ENCODE measurements around the gene PUS7. TPM values are rescaled to one million over a fixed set of nuclear protein-coding genes. Genes with fewer than 3 reads are reported as not detected.
"Not testable (repeated sequence)": the region's sequence is repeated elsewhere in the genome, so short reads cannot be mapped to it uniquely, and the experiment has no call there.

Gene PUS7
- total RNA-seq, 1 experiment from 2014 or later: 21.0 TPM

DNA sequence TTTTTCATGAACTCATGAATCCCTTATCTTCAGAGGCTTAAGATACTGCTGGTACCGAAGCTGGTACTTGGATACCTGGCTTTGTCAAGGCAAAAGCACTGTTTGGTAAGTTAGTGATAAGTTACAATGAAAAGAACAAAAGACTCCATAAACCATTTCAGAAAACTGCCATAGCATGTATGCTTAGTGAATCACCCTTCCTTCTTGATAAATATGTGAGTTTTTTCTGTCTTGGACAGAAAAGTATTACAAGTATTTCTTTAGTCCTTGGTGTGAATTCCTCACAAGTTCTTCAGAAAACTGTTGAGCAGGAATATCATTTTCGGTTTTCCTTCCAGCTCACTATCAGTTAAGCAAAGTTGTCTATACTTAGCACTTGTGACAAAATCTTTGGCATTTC, 25.6 kb downstream of the PUS7 start:
- DNase-seq (ENCODE audit: low read depth): no peak

DNA sequence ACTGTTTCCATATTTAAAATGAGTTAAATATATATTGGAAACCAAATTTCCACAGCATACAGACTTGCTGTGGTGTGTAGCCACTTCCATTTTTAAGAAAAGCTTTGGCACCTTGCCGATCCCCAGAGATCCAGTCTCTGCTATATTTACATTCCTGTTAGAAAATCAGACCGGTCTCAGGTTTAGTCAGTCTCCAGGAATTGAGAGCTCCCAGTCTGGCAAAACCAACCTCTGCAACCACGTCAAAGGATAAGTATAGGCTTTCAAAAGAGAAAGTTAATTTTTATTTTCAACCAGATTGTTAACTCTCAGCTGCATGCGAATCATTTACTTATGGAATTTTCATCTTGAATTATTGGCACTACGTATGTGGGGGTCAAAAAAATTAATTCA, 28.2 kb downstream of the PUS7 start:
- no peak for DNase-seq (ENCODE audit: low read depth)

- DNase-seq (ENCODE audit: low read depth): no peak
Measured at GRCh38 chr7:105493196-105493922, 28.7 kb downstream of the PUS7 start.

DNA sequence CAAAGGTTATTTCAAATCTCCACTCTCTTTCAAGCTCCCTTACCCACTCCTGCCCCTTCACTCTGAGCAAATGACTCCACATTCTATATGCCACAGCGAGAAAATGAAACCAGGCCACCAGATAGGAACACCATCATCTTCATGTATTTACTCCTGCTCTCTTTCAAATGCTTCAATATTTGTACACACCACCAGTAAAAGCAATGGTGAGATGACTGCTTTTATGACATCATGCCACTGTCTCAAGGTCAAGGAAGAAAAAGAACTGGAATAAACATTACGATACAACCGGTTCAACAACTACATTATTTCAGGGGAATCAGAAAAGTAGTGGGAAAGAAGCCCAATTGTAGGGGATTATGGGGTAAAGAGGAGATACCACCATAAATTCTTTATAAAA, 32.7 kb downstream of the PUS7 start:
- no peak for DNase-seq (ENCODE audit: low read depth)

DNA sequence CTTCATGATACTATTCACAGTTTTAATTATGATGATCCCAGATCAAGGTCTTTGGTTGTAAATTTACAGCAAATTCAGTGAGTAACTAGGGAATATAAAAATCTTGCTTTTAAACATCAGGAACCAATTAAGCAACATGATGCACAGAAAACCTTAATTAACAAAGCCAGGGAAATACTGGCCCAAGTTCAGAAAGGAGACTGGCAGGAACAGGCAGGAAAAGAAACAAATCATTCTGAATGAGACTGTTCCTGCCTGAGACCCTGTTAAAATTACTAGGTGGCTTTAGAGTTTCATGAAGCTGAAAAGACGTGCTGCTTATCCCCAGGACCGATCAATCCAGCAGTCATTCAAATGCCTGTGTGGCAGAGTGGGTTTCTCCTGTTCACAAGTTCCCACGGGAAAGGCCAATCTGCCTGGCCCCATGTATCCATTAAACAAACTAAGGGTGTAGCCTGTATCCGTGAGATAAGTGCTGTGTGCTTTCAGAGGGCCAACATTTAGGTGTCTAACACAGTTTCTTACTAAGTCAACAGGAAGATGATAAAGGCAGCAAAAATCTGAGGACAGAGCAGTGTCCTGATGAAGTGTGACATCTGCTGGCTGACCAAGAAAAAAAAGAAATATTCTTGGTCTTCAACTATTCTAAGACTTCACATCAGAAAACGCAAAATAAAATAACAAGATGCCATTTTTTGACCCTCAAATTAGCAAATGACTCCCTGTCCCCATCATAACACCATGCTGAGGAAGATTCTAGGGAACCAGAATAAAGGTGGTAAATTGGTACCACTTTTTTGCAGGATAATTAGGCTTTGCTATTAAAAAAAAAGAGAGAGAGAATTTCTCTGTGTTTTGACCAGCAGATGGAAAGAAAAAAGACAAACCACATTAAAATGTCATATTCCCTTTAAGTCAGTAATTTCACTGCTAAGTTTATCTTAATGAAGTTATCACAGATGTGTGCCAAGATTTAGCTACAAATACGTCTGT, 34.2 kb downstream of the PUS7 start:
- DNase-seq (ENCODE audit: low read depth): peak; percentile 49

DNA sequence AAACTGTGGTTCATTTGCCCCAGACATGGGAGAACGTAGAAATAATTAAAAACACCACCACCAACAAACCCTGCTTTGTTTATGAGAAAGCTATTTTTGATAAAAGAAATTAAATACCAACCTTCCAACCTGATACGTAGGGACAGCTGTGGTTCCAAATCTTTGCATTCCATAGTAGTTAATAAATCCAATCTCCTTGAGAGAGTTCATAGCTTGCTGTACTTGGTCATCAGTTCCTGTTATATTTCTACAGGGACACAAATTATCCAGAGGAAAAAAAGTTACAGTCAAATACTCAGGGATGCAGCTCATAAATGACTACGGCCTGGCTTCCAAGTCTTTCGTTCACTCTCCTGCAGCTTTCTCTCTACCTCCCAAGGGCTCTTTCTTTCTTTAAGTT, 41.1 kb downstream of the PUS7 start:
- no peak for DNase-seq (ENCODE audit: low read depth)

DNA sequence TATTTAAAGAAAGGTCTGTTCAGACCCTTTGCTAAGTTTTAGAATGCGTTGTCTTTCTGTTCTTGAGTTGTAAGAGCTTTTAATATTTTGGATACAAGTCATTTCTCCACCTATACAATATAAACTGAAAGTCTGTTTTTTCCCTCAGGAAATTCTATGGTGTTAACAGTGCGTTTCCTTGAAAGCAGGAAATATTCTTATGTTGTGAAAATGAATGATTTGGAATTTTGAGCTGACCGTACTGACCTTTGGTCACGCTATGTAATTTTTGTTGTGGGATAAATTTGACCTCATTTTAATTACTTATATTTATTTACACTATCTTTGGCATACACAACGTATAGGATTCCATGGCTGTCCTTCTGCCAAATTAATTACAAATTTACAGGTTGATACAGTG, 43.5 kb downstream of the PUS7 start:
- no peak for DNase-seq (ENCODE audit: low read depth)

DNA sequence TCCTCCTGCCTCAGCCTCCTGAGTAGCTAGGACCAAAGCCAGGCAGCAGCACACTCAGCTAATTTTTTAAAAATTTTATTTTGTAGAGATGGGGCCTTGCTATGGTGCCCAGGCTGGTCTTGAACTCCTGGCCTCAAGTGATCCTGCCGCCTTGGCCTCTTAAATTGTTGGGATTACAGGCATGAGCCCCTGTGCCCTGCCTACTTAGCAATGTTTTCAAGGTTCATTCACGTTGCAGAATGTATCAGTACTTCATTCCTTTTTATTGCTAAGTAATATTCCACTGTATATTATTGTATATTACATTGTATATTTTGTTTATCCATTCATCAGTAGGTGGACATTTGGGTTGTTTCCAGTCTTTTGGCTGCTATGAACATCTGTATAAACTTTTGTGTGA, 44.2 kb downstream of the PUS7 start:
- no peak for DNase-seq (ENCODE audit: low read depth)

GRCh38 chr7:105474045-105474444, 48.0 kb downstream of the PUS7 start:
- DNase-seq (ENCODE audit: low read depth): no peak

DNA sequence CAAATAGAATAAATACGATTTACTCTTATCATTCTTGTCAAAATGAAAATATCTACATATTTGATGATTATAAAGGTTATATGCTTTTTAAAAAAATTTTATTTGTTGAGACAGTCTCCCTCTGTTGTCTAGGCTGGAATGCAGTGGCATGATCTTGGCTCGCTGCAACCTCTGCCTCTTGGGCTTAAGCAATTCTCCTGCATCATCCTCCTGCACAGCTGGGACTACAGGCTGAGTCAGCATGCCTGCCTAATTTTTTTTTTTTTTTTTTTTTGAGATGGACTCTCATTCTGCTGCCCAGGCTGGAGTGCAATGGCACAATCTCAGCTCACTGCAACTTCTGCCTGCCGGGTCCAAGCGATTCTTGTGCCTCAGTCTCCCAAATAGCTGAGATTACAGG, 48.9 kb downstream of the PUS7 start:
- peak; percentile 68 for DNase-seq (ENCODE audit: low read depth)

GRCh38 chr7:105470846-105471245, 51.2 kb downstream of the PUS7 start:
- DNase-seq (ENCODE audit: low read depth): no peak

DNA sequence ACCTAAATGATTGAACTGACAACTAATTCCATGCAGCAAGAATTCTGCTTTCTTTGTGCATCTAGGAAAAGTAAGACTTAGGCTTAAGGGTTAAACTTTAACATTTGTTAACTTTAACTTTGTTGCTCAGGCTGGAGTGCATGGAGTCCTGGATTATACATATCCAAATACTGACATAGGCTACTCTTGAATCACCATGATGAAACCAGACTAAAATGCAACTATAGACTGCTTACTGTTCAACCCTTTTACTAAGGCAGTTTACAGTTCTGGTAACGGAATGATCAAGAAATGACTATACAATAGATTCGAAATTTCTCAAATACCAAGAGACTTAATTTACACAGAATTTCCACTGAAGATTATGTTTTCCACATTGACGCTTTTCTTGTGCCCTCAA, 52.0 kb downstream of the PUS7 start:
- no peak for DNase-seq (ENCODE audit: low read depth)

- DNase-seq (ENCODE audit: low read depth): no peak
Measured at GRCh38 chr7:105462765-105463420, 59.2 kb downstream of the PUS7 start.

- no peak for DNase-seq (ENCODE audit: low read depth)
Measured at GRCh38 chr7:105461518-105461917, 60.6 kb downstream of the PUS7 start.

DNA sequence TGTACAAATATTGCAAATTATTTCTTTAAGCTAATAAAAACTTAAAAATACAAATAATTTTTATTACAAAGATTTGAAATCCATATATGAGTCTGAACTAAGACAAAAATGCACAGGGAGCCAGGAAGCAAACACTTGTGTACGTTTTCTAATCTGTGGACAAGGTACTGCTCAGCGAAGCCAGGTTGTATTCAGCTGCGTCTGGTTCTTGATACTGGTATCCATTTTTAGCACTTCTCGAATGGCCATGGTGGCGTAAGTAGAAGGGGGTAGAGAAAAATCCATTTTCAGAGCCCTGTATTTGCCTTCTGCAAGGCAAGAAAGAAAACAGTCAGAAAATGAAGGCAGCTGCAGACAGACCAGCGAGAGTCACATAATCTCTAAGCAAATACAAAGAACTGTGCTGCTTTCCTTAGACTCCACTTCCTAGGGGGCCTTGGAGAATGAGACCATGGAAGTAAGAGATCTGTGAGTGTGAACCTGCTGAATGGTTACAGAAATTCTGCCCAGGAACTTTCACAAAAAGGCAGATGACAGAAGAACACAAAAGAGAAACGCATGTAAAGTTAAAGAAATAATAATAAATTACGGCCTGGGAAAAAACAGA, 64.3 kb downstream of the PUS7 start:
- no peak for DNase-seq (ENCODE audit: low read depth)

DNA sequence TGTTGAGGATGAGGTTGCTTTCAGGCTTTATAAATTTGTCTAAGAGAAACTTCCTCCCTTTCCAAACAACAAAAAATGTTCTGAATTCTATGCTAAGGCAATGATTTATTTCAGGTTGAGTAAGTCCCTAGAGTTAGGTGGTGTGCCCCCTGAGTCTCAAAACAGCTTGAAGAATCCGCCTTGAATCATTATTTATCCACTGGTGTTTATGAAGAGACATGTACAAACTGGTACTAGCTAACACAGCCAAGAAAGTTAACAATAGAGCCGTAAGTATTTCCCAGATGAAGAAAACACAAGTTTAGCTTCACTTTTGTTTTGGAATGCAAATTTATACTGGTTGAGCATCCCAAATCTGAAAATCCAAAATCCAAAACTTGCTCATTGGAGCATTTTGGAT, 67.2 kb downstream of the PUS7 start:
- no peak for DNase-seq (ENCODE audit: low read depth)

- DNase-seq (ENCODE audit: low read depth): peak; percentile 82
Measured at GRCh38 chr7:105454095-105454747, 67.8 kb downstream of the PUS7 start.

GRCh38 chr7:105452085-105452484, 70.0 kb downstream of the PUS7 start:
- no peak for DNase-seq (ENCODE audit: low read depth)

DNA sequence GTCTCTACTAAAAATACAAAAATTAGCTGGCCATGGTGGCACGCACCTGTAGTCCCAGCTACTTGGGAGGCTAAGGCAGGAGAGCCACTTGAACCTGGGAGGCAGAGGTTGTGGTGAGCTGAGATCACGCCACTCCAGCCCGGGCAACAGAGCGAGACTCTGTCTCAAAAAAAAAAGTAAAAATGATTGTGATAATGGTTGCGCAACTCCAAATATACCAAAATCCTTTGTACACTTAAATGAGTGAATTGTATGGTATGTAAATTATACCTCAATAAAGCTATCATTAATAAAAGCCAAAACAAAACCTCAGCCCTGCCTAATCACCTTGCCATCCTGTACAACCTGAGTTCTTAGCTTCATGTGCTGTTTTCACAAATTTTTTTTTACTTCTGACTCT, 71.2 kb downstream of the PUS7 start:
- not testable (repeated sequence) for DNase-seq (ENCODE audit: low read depth)

- DNase-seq (ENCODE audit: low read depth): no peak
Measured at GRCh38 chr7:105450177-105450861, 71.8 kb downstream of the PUS7 start.

DNA sequence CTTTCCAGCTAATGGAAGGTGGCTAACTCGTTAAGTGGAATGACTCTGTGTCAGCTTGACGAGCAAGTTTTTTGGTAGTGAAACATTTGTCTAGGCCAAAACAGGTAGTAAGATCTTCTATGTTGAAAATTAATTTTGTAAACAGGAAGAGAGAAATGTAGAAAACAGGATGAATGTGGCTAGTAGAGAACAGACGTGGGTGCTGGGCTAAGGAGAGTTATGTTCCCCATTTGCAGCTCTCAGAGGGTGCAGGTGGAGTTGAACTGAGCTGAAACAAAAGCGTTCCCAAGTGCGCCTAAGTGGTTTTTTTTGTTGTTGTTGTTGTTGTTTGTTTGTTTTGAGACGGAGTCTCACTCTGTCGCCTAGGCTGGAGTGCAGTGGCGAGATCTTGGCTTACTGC, 73.9 kb downstream of the PUS7 start:
- DNase-seq (ENCODE audit: low read depth): no peak
